SK-N-MC (cell line): ENCODE results near the gene PTK7.

Experiments used
- DNase-seq: peaks from one replicate; pipeline ENCODE4 v3.0.0-alpha.2; 2011; ENCODE audit warnings: low read depth, low spot score
- H3K27ac ChIP-seq: fragments of 200-600 bp; sonication (generic); 2 replicates; pipeline ENCODE4 v1.5.1; 2016; ENCODE audit warnings: mixed run types
- H3K36me3 ChIP-seq: fragments of 200-600 bp; sonication (generic); 2 replicates; pipeline ENCODE4 v1.6.1; 2017; ENCODE audit warnings: antibody characterized with exemption, low read length, mixed read lengths; ENCODE audit not compliant: insufficient read depth
- H3K4me3 ChIP-seq: fragments of 200-600 bp; sonication (generic); 2 replicates; pipeline ENCODE4 v1.5.1; 2016
- H3K9ac ChIP-seq: fragments of 200-600 bp; sonication (generic); 2 replicates; pipeline ENCODE4 v1.8.0; 2017; ENCODE audit warnings: mixed run types, mixed read lengths; ENCODE audit not compliant: insufficient read length
- H3K9me3 ChIP-seq: fragments of 200-600 bp; sonication (generic); 2 replicates; pipeline ENCODE4 v1.6.1; 2017; ENCODE audit warnings: low read depth, mild to moderate bottlenecking, antibody characterized with exemption, low read length, moderate library complexity, mixed read lengths
- EZH2 ChIP-seq: fragments of 200-600 bp; sonication (generic); IDR thresholded peaks from one replicate; pipeline ENCODE4 v1.6.1; 2017; ENCODE audit warnings: antibody characterized with exemption
- FOXP2 ChIP-seq: optimal IDR thresholded peaks from 2 replicates; pipeline ENCODE3; 2011; ENCODE audit warnings: mild to moderate bottlenecking, moderate library complexity; ENCODE audit not compliant: insufficient read depth; ENCODE audit errors: extremely low read length, control extremely low read depth
- POLR2AphosphoS5 ChIP-seq: IDR thresholded peaks from 2 replicates; pipeline ENCODE4 v1.6.1; 2012; ENCODE audit warnings: mild to moderate bottlenecking, low read depth, low read length, borderline replicate concordance

PTK7 gene

GRCh38 chr6:43052225-43052841 is 23.8 kb upstream of the PTK7 start:
- TF ChIP-seq FOXP2 (no peak), POLR2AphosphoS5 (no peak), EZH2 (no peak)
- Histone ChIP-seq H3K27ac (0 out of 2 replicates have a peak overlapping the region, but pooled peaks have one; percentile 28), H3K9me3 (no peaks in the 10 kb centered on the region), H3K9ac (peak overlapping the region; percentile 96), H3K36me3 (peaks cover 37% of the 10 kb centered on the region; the same call in 1 of the 2 replicates), H3K4me3 (peak overlapping the region; percentile 86)
- no peak for DNase-seq

DNA sequence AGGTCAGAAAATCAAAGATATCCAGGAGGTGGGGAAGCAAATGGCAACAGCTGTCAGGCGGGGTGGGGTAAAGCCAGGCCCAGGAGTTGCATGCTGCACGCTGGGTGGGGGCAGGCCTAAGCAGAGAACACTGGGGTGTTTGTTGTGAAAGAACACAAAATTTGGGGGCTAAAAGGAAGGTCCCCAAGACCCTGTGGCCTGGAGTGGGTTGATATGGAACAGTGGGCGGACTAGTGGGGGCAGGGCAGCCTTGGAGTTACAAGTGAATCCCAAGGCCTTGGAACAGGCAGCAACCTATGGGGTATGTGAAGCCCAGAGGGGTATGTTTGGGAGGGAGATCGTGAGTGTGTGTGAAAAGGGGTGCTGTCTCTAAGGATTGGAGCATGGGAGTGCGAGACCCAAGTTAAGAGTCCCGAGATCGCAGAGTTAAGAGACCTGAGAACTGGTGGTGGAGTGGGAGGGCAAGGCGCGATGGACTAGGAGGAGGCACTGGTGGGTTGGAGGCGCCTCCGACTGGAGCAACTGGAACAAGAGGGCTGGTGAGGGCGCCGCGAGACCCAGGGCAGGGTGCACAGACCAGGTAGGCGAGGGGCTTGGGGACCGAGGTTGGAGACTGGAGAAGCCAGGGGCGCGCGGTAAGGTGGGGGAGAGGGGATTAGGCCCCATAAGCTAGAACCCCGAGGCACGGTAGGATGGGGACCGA is 23.1 kb upstream of the PTK7 start:
- peak overlapping the region; percentile 86 for H3K4me3 ChIP-seq
- TF ChIP-seq FOXP2 (no peak), POLR2AphosphoS5 (no peak), EZH2 (no peak)
- peaks cover 43% of the 10 kb centered on the region; the same call in 1 of the 2 replicates for H3K36me3 ChIP-seq
- no peak for DNase-seq
- peak overlapping the region; percentile 96 for H3K9ac ChIP-seq
- H3K27ac ChIP-seq, result peak overlapping the region; percentile 90
- H3K9me3 ChIP-seq, result no peaks in the 10 kb centered on the region

GRCh38 chr6:43053545-43054205 is 22.4 kb upstream of the PTK7 start, which contains the start of gene CUL7:
Gene CUL7, minus strand, starts transcription at chr6:43053851. Its CDS starts 1,063 bp downstream, at chr6:43052788.
- TF ChIP-seq EZH2 (no peak), FOXP2 (peak; percentile 46), POLR2AphosphoS5 (peak; percentile 97)
- H3K36me3 ChIP-seq, result peaks cover 39% of the 10 kb centered on the region; the same call in 1 of the 2 replicates
- peak within 1 kb of the TSS; percentile 96 for H3K9ac ChIP-seq
- peak; percentile 79 for DNase-seq
- peak within 1 kb of the TSS; percentile 90 for H3K27ac ChIP-seq
- peak within 1 kb of the TSS; percentile 86 for H3K4me3 ChIP-seq
- no peaks in the 10 kb centered on the region for H3K9me3 ChIP-seq

- Histone ChIP-seq H3K4me3 (peak overlapping the region; percentile 86), H3K9ac (peak overlapping the region; percentile 21), H3K9me3 (no peaks in the 10 kb centered on the region), H3K27ac (peak overlapping the region; percentile 83), H3K36me3 (peaks cover 34% of the 10 kb centered on the region; the same call in 1 of the 2 replicates)
- TF ChIP-seq FOXP2 (no peak), POLR2AphosphoS5 (no peak), EZH2 (no peak)
- no peak for DNase-seq
Measured at GRCh38 chr6:43054206-43054943, 21.7 kb upstream of the PTK7 start.

DNA sequence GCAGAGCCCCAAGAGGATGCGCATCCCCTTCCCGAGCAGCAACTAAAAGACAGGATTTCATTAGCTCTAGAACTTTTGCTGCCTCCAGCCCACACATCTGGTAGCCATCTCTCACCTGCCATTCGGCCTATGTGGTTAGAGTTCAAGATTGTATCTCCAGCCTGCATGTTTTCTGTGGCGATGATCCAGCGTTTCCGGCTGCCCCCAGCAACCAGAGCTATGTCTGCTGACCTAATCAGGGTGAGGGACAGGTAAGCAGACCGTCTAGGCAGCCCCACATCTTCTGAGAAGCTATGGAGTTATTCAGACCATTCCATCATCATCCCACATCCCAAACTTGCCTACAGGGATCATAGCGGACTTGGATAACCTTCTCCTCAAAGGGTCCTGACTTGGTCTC is 20.1 kb upstream of the PTK7 start:
- no peak for DNase-seq
- TF ChIP-seq EZH2, result no peak
- TF ChIP-seq FOXP2, result no peak
- TF ChIP-seq POLR2AphosphoS5, result no peak
- Histone ChIP-seq H3K27ac (no peak overlapping the region), H3K9ac (no peak overlapping the region), H3K36me3 (peaks cover 21% of the 10 kb centered on the region; the same call in 1 of the 2 replicates), H3K4me3 (no peak overlapping the region), H3K9me3 (no peaks in the 10 kb centered on the region)

DNA sequence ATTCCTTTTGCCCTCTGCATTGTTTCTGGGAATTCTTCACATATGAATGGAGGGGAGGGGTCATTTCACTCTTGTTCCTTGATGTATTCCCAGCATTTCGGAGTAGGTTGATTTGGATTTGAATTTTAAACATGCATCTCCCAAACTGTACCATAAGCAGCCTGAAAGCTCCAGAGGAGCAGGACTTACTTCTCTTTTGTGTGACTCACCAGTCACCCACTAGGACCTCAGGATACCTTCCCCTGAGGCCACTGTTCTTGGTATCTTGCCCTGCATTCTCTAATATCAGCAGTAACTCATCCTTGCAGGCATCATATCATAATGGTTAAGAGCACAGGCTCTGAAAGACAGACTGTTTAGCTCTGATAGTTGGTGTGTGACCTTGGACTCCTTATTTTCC is 17.6 kb upstream of the PTK7 start:
- no peak for DNase-seq
- peak overlapping the region; percentile 100 for H3K4me3 ChIP-seq

DNA sequence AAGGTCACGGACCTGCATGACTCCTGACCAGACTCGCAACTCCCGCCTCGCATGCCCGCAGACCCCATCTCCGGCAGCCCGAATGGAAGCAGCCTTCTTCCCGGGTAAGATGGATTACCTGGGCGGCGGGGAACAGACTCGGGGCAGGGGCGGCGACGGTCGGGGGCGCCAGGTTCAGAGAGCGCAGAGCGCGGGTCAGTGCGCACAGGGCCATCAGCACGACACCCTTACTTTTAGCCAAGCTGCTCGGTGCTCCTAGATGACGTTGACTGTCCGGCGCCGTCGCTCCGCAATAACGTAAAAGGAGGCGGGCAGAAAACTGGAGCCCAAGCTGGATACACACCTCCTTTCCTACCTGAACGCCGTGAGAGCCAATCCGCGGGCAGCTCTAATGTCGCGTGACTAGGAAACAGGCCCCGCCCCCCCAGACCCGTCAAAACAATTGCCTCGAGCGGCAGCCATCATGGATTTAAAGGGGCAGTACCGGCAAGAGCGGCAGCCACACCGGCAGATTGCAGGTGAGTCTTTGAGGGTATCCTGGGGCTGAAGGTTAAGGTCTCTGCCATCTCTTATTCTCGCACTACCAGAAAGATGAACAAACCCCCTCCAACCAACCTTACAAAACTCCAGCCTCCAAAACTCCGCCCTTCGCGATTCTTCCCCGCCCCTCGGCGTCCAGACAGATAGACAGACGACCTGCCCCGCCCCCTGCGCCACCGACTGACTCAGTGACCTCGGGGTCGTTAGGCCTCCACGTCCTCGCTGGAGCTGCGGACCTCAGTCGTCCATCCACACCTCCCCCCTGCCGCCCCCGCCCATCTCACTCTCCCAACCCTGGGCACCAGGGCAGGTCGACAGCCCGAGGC is 16.7 kb upstream of the PTK7 start, which contains the start of the genes KLC4 and MRPL2:
KLC4 (plus strand) TSS at position 464 of the 866 bp plus-strand sequence. CDS start 1,705 bp downstream, outside the sequence.
MRPL2 (minus strand) TSS at position 267 of the 866 bp plus-strand sequence; CDS start at position 214, 53 bp downstream.
- peak within 1 kb of the TSS; percentile 90 for H3K27ac ChIP-seq
- H3K9me3 ChIP-seq, result no peaks in the 10 kb centered on the region
- peak within 1 kb of the TSS; percentile 100 for H3K4me3 ChIP-seq
- H3K36me3 ChIP-seq, result peaks cover 19% of the 10 kb centered on the region; the same call in 1 of the 2 replicates
- TF ChIP-seq EZH2, result no peak
- peak; percentile 95 for TF ChIP-seq FOXP2
- peak; percentile 95 for TF ChIP-seq POLR2AphosphoS5
- H3K9ac ChIP-seq, result peak within 1 kb of the TSS; percentile 98
- peak; percentile 96 for DNase-seq

More for the DNA sequence above, 17.6 kb upstream of the PTK7 start:
- H3K9me3 ChIP-seq, result no peaks in the 10 kb centered on the region
- peaks cover 19% of the 10 kb centered on the region; the same call in 1 of the 2 replicates for H3K36me3 ChIP-seq
- H3K9ac ChIP-seq, result peak overlapping the region; percentile 98
- H3K27ac ChIP-seq, result no peak overlapping the region
- no peak for TF ChIP-seq EZH2
- TF ChIP-seq POLR2AphosphoS5, result no peak
- no peak for TF ChIP-seq FOXP2
